Skeletal muscle satellite cell (primary cell): ENCODE results near the gene MYL12A. TPM values are rescaled to one million over a fixed set of nuclear protein-coding genes. Genes with fewer than 3 reads are reported as not detected.
"Not testable (repeated sequence)": the region's sequence is repeated elsewhere in the genome, so short reads cannot be mapped to it uniquely, and the experiment has no call there.

Experiments used
- H3K27me3 ChIP-seq: 2 replicates; pipeline ENCODE4 v1.7.0; 2013; ENCODE audit warnings: low read length; ENCODE audit not compliant: control insufficient read depth, insufficient read depth
- H3K36me3 ChIP-seq: 2 replicates; pipeline ENCODE4 v1.7.0; 2013; ENCODE audit warnings: mild to moderate bottlenecking, control low read depth, low read length; ENCODE audit not compliant: insufficient read depth
- H3K4me1 ChIP-seq: 2 replicates; pipeline ENCODE4 v1.7.0; 2013; ENCODE audit warnings: low read length; ENCODE audit not compliant: control insufficient read depth, insufficient read depth
- H3K4me2 ChIP-seq: 2 replicates; pipeline ENCODE4 v1.7.0; 2013; ENCODE audit warnings: mild to moderate bottlenecking, low read length
- H3K4me3 ChIP-seq: 2 replicates; pipeline ENCODE4 v1.7.0; 2013; ENCODE audit warnings: low read length
- H3K9ac ChIP-seq: 2 replicates; pipeline ENCODE4 v1.7.0; 2013; ENCODE audit warnings: mild to moderate bottlenecking, low read depth, low read length, moderate library complexity
- H3K9me3 ChIP-seq: replicated peaks from 2 replicates; pipeline ENCODE4 v1.7.0; 2013; ENCODE audit warnings: mild to moderate bottlenecking, control low read depth, low read length
- total RNA-seq: library from RNA; depleted of rRNA; stranded (reverse); fragments of >200 nt; gene quantifications from 2 replicates; pipeline ENCODE4 v1.2.3, GENCODE V29; 2012; rRNA removed

Gene MYL12A
- 426 and 583 TPM in 2 replicates for total RNA-seq

DNA sequence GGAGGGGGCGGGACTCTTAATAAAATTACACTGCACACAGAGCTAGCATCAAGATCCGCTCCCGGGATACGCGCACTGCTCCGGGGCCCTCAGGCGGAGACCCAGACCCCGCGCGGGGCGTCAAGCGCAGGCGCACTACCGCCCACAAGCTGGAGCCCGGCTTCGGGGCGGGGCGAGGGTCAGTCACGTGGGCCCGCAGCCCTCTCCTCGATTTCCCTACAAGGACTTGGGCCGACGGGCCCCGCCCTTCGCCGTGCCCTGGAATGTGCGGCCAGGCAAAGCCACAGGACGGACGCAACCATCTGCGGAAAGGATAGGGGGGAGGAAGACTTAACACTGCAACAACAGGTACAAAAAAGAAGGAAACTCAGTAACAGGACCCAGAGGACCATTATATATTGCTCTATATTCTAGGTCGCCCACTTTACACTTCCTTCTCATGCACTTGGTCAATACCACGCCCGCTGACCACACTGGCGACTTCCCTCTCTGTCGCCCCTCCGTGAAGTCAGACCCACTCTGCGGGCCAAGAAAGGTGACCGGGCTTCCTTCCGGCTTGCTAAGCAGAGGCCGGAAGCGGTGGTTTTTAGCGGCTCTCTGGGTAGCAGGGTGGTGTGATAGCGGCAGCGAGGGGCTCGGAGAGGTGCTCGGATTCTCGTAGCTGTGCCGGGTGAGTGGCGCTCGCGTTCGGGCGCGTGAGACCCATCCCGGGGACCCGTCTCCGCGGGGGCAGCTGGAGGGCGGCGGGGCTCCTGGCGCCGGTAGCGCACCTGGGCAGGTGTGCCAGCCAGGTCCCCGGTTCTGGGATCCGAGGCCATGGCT, at the start of gene MYL12A:
Gene MYL12A, plus strand, starts transcription at position 562 of the 822 bp plus-strand sequence. CDS start 5,447 bp downstream, outside the sequence.
- H3K4me3 ChIP-seq = peak within 1 kb of the TSS; percentile 82
- peaks cover 43% of the 10 kb centered on the region for H3K4me1 ChIP-seq
- H3K4me2 ChIP-seq = peak within 1 kb of the TSS; percentile 79
- H3K27me3 ChIP-seq = no peaks in the 10 kb centered on the region
- peaks cover 21% of the 10 kb centered on the region for H3K36me3 ChIP-seq
- H3K9me3 ChIP-seq = no peaks in the 10 kb centered on the region
- H3K9ac ChIP-seq = peak within 1 kb of the TSS; percentile 98

DNA sequence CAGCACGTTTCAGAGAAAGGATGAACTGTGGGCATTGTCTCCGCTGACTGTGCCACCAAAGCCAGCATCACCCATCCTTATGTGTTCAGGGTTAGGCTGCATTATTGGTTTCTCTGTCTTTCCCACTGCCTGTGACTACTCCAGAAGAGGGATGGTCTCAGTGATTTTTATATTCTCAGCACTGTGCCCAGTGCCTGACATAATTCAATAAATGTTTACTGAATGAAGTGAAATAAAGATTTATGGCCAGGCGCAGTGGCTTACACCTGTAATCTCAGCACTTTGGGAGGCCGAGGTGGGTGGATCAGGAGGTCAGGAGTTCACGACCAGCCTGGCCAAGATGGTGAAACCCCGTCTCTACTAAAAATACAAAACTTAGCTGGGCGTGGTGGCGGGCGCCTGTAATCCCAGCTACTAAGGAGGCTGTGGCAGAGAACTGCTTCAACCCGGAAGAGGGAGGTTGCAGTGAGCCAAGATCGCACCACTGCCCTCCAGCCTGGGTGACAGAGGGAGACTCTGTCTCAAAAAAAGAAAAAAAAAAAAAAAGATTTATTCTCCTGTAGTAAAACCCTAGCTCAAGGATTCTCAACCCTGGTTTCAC, 49.2 kb upstream of the MYL12A start:
- H3K4me1 ChIP-seq, H3K4me3 ChIP-seq: not testable (repeated sequence)

DNA sequence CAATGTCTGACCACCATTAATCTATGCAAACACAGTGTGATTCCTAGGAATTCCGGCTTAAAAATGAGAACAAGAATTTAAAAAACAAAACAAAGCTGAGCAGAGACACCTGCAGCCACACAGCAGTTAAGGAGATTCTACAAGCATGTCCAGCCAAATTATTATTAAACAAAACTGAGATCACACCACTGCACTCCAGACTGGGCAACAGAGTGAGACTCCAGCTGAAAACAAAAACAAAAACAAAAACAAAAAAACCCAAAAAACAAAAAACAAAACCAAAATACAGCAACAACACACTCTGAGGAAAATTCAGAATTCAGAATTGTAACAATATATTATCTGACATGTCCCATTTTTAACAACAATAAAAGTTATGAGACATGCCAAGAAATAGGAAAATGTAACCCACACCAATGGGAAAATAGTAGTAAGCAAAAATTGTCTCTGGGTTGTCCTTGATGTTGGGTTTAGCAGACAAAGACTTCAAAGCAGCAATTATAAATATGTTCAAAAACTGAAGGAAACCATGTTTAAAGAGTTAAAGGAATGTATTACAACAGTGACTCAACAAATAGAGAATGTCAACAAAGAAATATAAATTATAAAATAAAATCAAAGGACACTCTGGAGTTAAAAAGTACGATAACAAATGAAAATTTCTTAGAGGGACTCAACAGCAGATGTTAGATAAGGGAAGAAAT, 47.5 kb upstream of the MYL12A start:
- Histone ChIP-seq H3K36me3 (no peaks in the 10 kb centered on the region), H3K4me1 (no peaks in the 10 kb centered on the region), H3K27me3 (peaks cover 6% of the 10 kb centered on the region), H3K4me2 (no peak overlapping the region), H3K9me3 (no peaks in the 10 kb centered on the region), H3K4me3 (no peak overlapping the region), H3K9ac (no peak overlapping the region)

More for the DNA sequence above, 49.2 kb upstream of the MYL12A start:
- H3K36me3 ChIP-seq, H3K9ac ChIP-seq, H3K4me2 ChIP-seq, H3K9me3 ChIP-seq: not testable (repeated sequence)
- peaks cover 14% of the 10 kb centered on the region for H3K27me3 ChIP-seq

DNA sequence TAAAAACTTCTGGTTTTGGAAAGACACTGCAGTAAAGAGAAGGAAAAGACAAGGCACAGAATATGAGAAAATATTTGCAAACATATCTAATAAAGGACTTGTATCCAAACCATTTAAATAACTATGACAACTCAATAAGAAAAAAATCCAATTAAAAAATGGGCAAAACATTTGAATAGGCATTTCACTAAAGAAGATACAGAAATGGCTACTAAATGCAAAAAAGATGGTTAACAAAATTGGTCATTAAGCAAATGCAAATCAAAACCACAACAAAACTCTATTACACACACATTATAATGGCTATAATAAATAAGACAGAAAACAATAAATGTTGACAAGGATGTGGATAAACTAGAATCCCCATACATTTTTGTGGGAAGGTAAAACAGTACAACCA, 42.4 kb upstream of the MYL12A start:
- Histone ChIP-seq H3K4me2 (no peak overlapping the region), H3K36me3 (no peaks in the 10 kb centered on the region), H3K27me3 (no peaks in the 10 kb centered on the region), H3K9me3 (no peaks in the 10 kb centered on the region), H3K9ac (no peak overlapping the region), H3K4me1 (peaks cover 6% of the 10 kb centered on the region), H3K4me3 (no peak overlapping the region)

DNA sequence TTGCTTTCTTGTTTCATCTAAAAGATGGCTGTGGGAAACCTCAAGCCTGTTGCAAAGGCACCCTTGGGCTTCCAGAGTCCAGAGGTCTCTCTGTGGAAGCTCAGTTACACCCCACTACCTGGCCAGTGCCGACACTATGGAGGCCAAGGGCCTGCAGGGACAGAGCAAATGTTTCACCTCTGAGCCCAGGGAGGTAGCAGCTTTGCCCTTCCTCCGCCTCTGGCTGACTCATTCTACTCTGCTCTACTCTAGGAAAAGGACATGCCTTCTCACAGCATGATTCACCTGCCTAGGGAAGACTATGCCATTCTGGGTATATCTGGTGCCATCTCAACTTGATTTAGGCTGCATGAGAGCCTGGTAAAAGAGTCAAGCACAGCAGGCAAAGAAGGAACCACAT, 40.0 kb upstream of the MYL12A start:
- H3K4me3 ChIP-seq = no peak overlapping the region
- no peaks in the 10 kb centered on the region for H3K27me3 ChIP-seq
- H3K9ac ChIP-seq = no peak overlapping the region
- H3K4me1 ChIP-seq = peaks cover 19% of the 10 kb centered on the region
- no peak overlapping the region for H3K4me2 ChIP-seq
- no peaks in the 10 kb centered on the region for H3K36me3 ChIP-seq
- no peaks in the 10 kb centered on the region for H3K9me3 ChIP-seq

DNA sequence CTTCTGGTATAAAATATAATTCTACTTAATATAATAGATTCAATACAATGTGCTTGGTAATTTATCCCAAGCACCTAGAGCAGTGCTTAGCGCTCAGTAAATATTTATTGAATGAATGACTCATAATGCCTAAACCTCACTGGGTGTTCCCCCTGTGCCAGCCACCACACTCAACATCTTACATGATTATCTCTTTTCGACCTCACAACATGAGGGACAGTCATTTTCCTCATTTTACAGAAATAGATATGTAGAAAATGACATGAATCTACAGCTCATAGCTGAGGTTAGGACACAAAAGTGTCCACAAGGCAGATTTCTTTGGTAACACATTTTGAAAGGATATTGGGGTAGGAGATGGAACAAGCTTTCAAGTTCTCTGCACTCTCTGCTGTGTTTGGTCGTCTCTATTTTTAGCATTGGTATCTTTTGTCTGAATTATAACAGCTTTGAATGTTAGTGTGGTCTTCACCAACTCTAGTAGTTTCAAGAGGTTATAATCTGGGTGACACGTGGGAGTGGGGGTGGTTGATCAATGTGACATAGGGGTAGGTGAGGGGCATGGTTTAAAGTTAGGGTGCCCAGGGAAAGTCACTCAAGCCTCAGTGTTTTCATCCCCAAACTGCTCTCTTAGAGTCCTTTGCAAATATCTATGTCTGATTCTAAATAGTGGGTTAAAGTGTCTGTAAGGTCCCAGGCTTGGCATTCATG, 37.6 kb upstream of the MYL12A start:
- H3K9ac ChIP-seq = no peak overlapping the region
- H3K36me3 ChIP-seq = no peaks in the 10 kb centered on the region
- H3K9me3 ChIP-seq = no peaks in the 10 kb centered on the region
- no peaks in the 10 kb centered on the region for H3K27me3 ChIP-seq
- H3K4me2 ChIP-seq = no peak overlapping the region
- no peak overlapping the region for H3K4me3 ChIP-seq
- peaks cover 19% of the 10 kb centered on the region for H3K4me1 ChIP-seq

DNA sequence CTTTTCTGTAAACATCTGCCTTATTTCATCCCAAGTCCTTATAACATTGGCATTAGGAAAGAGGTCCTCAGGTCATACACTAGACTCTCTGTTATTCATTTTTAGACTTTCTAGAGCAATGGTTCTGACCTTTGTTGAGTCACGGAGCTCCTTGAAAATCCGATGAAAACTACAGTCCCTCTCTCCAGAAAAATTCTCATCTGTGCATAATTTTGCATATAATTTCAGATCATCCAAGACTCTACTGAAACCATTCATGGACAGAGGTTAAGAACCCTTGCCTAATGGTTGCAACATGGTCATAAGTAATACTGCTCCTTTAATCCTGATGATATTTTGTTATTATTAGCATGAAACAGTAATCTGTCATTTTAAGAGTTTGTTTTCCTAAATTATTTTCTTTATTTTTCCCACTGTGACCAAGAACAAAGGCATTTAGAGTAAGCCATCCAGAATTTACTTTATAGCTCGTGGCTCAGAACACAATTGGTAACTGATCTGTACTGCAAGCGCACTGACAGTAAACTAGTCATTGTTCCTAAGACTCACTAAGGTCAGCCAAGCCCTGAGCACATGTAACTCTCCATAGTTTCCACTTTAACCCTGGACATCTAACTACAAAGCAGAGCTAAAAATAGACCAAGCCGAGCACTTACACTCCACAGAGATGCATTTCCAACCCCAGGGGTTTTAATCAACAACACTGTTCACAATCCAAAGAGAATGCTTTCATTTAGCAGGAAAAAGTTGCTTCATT, 36.2 kb upstream of the MYL12A start:
- H3K9ac ChIP-seq = peak overlapping the region; percentile 4
- peaks cover 19% of the 10 kb centered on the region for H3K4me1 ChIP-seq
- no peak overlapping the region for H3K4me2 ChIP-seq
- H3K4me3 ChIP-seq = no peak overlapping the region
- H3K36me3 ChIP-seq = no peaks in the 10 kb centered on the region
- H3K9me3 ChIP-seq = no peaks in the 10 kb centered on the region
- no peaks in the 10 kb centered on the region for H3K27me3 ChIP-seq

DNA sequence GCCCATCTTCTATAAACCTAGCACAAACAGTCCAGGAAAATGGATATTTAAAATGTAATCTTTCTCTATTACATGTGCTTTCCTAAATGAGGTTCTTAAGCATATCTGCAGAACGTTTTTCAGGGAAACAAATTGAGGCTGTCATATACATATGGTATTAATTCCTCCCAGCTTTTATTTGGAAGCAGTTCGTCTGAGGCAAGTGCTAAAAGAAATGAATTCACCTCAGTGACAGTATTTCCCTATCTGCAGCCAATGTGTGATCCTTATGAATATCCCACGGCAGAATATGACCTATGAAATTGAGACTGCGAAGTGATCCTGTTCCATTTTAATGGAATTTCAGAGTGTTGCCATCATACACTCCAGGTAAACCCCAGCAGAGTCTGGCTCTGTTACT, 34.9 kb upstream of the MYL12A start:
- no peak overlapping the region for H3K4me2 ChIP-seq
- H3K4me1 ChIP-seq = peaks cover 16% of the 10 kb centered on the region
- no peaks in the 10 kb centered on the region for H3K36me3 ChIP-seq
- H3K27me3 ChIP-seq = no peaks in the 10 kb centered on the region
- H3K9me3 ChIP-seq = no peaks in the 10 kb centered on the region
- no peak overlapping the region for H3K4me3 ChIP-seq
- no peak overlapping the region for H3K9ac ChIP-seq

DNA sequence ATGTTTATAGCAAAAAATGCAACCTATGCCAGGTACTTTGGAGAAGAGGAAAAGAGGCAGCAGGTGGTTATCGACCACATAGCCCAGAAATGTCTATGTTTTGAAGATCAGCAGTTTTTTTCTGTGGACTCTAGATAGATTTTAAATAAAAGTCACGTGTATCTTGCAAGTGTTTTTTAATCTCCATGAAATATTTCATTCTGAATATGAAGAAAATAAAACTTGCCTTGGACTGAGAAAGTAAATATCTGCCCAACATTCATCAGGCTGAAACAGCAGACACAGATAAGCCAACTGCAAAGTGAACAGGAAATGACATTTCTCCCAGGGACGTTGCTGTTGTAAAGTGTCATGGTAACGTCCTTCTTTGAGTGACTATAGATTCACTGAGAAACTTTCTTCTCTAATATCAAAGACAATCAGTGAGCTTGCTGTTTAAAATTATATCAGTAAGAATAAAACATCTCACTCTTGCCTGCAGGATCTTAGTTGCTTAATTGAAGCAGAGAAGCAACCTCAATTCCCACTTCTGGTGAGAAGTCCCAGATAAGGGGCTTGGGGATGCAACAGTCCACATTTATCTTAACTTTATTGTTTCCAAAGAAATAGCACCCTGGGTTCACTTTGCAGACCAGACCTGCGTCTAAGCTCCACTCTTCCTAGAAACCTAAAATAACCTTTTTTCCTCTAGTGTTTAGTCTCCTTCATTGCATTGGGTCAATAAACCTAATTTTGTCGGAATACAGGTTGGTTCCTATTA, 34.1 kb upstream of the MYL12A start:
- Histone ChIP-seq H3K27me3 (no peaks in the 10 kb centered on the region), H3K36me3 (no peaks in the 10 kb centered on the region), H3K4me1 (peaks cover 15% of the 10 kb centered on the region), H3K4me2 (no peak overlapping the region), H3K4me3 (no peak overlapping the region), H3K9me3 (no peaks in the 10 kb centered on the region), H3K9ac (no peak overlapping the region)

DNA sequence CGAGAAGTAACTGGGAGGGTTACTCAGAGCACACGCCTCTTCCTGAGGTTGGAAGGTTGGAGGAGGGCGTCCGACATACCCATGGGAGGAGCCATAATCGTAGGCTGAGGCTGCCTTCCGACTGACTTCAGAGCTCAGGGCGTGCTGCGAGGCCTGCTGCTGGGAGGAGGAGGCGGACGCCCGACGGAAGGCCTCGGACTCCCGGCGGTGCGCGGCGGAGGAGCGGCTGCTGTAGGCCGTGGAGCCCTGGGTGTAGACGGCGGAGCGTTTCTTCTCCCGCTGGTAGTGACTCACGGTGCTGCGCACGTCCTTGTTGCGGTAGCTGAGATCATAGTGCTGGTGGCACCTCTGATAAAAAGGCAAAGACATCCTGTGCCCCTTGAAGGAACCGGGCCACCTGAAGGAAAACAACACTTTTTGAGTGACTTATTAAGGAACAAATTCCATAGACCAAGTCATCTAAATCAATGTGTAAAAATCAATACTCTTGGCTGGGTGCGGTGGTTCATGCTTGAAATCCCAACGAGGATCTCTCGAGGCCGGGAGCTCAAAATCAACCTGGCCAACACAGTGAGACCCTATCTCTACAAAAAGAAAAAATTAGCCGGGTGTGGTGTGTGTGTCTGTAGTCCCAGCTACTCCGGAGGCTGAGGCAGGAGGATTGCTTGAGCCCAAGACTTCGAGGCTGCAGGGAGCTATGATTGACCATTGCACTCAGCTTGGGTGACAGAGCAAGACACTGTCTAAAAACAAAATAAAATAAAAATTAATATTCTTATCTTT, 32.6 kb upstream of the MYL12A start:
- Histone ChIP-seq H3K36me3 (no peaks in the 10 kb centered on the region), H3K4me1 (peaks cover 15% of the 10 kb centered on the region), H3K9ac (no peak overlapping the region), H3K27me3 (no peaks in the 10 kb centered on the region), H3K9me3 (no peaks in the 10 kb centered on the region), H3K4me2 (no peak overlapping the region), H3K4me3 (no peak overlapping the region)
